ENCODE results near the gene ARHGAP21. TPM values are rescaled to one million over a fixed set of nuclear protein-coding genes. Genes with fewer than 3 reads are reported as not detected.

Gene ARHGAP21
- total RNA-seq, 4 donors from 2014 or later, result 104 to 128 (median 114) TPM

DNA sequence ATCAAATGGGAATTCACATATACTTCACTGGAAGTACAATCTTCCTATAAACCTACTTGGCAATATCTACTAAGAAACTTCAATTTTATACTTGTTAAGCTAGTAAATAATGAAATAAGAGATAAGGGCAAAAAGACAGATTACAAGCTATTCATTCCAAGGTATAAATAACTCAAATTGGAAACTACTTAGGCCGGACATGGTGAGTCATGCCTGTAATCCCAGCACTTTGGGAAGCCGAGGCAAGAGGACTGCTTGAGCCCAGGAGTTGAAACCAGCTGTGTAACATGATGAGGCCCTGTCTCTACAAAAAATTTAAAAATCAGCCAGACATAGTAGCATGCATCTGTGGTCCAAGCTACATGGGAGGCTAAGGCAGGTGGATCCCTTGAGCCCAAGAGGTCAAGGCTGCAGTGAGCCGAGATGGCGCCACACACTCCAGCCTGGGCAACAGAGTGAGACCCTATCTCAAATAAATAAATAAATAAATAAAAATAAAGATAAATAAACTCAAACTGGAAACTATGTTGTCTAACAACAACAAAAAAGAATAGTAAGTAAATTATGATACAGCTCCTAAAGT lies 37.6 kb downstream of the ARHGAP21 start:
- ATAC-seq (ENCODE audit: low FRiP score), result no peak
- TF ChIP-seq, protein P1, sequence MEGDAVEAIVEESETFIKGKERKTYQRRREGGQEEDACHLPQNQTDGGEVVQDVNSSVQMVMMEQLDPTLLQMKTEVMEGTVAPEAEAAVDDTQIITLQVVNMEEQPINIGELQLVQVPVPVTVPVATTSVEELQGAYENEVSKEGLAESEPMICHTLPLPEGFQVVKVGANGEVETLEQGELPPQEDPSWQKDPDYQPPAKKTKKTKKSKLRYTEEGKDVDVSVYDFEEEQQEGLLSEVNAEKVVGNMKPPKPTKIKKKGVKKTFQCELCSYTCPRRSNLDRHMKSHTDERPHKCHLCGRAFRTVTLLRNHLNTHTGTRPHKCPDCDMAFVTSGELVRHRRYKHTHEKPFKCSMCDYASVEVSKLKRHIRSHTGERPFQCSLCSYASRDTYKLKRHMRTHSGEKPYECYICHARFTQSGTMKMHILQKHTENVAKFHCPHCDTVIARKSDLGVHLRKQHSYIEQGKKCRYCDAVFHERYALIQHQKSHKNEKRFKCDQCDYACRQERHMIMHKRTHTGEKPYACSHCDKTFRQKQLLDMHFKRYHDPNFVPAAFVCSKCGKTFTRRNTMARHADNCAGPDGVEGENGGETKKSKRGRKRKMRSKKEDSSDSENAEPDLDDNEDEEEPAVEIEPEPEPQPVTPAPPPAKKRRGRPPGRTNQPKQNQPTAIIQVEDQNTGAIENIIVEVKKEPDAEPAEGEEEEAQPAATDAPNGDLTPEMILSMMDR (IDR thresholded peaks at IDR 0.05), result no peak
- DNase-seq (ENCODE audit: low spot score), result no peak

DNA sequence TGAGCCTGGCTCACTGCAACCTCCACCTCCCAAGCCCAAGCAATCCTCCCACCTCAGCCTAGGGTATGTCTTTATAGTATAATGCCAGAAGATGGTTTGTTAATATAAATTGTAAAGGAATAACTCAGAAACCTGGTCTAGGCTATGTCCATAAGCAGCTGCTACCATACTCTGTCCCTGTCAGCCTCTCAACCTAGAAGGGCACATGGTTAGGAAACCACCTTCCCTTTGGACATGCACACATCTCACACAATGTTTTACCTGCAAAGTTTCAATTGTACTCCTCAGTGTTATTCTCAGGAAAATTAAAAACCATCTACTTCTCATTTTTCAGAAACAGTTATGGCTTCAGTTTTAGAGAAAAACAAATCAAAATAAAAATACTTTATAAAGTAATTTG lies 40.1 kb downstream of the ARHGAP21 start:
- TF ChIP-seq, protein P1 (IDR thresholded peaks at IDR 0.05), result no peak
- DNase-seq (ENCODE audit: low spot score) (no peak), ATAC-seq (ENCODE audit: low FRiP score) (no peak)

DNA sequence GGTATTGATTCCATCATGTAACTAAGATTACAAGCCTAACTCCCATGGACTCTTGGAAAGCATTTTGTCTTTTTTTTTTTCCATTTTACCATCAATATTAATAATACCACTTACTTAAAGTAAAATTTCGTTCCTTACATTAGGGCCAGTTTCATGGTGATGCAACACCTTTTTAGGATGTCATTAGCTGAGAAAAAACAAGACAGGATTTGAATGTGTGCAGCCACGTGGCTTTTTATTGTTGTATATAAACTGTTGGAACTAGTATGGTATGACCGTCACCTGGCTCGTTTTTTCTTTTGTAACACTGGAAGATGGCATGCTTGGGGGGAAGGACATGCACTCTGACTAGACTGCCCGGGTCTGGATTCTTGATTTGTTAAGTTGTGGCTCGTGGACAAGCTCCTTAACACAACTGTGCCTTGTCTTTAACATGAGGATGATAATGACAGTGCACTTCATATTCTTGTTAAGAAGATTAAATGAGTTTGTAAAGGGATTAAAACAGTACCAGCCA lies 42.1 kb downstream of the ARHGAP21 start:
- DNase-seq (ENCODE audit: low spot score) (no peak), ATAC-seq (ENCODE audit: low FRiP score) (no peak)
- TF ChIP-seq, protein P1 (IDR thresholded peaks at IDR 0.05), result no peak

DNA sequence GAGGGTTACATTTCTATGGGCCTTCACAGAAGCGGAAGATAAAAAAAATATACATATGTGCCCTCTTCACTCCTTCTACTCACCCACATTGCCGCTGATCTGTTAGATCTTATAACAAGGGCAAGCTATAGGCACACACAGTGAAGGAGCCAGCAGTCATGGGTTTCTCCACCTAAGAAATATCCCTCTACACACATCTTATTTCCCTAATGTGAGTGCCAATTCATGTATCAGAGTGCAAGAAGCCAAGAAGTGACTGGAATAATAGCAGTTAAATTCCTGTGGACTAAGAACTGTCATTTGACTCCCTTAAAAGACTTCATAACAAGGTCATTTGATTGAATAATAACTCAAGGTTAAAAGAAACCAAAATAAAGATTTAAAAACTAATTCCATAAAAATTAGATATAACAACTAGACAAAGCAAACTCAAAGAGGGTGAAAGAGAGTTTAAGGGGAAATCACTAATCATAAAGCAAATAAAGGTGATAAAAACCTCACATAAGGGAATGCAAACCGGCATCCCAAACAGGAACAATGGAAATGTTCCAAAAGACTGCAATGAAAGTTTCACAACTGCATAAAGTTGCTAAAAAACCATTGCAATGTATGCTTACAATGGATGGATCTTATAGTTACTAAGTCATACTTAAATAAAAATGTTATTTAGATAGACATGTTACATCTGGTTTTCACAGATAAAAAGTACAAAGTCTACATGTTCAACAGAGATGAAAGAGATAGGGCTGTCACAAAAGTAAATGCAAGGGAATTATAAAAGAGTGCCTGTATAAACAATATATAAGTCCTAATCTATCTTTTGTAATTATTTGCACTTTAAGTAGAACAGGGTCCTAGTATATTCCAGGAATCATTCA lies 42.8 kb downstream of the ARHGAP21 start:
- DNase-seq (ENCODE audit: low spot score), result no peak
- no peak for ATAC-seq (ENCODE audit: low FRiP score)

DNA sequence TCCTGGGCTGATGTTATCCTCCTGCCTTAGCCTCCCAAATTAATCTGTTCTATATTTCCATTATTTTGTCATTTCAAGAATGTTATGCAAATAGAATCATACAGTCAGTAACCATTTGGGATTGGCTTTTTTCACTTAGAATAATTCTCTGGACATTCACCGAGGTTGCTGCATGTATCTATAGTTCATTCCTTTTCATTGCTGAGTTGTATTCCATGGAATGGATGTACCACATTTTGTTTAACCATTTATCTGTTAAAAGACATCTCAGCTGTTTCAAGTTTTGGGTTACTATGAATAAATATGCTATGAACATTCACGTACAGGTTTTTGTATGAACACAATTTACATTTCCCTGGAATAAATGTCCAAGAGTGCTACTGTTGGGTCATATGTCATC lies 44.9 kb downstream of the ARHGAP21 start:
- DNase-seq (ENCODE audit: low spot score) (no peak), ATAC-seq (ENCODE audit: low FRiP score) (no peak)
- TF ChIP-seq, protein P1 (IDR thresholded peaks at IDR 0.05), result no peak

More for the DNA sequence above, 42.8 kb downstream of the ARHGAP21 start:
- TF ChIP-seq, protein P1 (IDR thresholded peaks at IDR 0.05), result no peak

DNA sequence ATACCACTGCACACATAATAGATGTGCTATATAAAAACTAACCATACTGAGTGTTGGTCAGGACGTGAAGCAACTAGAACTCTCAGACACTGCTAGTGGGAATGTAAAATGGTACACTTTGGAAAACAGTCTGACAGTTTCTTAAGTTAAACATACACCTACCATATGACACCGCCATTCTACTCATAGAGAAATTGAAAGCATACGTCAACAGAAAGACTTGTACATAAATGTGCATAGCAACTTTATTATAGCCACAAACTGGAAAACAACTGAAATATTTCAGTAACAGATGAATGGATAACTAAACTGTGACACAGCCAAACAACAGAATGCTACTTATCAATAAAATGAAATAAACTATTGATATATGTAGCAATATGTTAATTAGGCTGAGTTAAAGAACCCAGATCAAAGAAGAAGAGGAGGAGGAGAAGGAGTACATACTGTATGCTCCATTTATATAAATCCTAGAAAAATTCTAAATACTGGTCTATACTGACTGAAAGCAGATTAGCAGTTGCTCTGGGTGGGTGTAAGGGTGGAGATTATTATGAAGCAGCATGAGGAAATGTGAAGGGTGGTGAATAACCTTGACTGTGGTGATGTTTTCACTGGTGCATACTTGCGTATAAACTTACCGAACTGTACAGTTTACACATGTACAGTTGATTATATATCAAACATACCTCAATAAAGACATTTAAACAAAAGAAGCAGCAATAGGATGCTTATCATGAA lies 48.6 kb downstream of the ARHGAP21 start:
- TF ChIP-seq, protein P1 (IDR thresholded peaks at IDR 0.05), result no peak
- ATAC-seq (ENCODE audit: low FRiP score) (no peak), DNase-seq (ENCODE audit: low spot score) (no peak)

Measured in omental fat pad (tissue), 4 donors.